22Rv1 (cell line): ENCODE measurements around the gene WDR75.
A peak's percentile ranks its signal among the peaks of the same experiment; 100 is the strongest.

Experiments used
- H3K27ac ChIP-seq: fragments of 450-650 bp; 2 replicates; pipeline ENCODE4 v1.5.1; 2017
- CTCF ChIP-seq: fragments of 450-650 bp; IDR thresholded peaks from 2 replicates; pipeline ENCODE4 v1.5.1; 2017; ENCODE audit warnings: mild to moderate bottlenecking
- ZFX ChIP-seq: fragments of 450-650 bp; IDR thresholded peaks from 2 replicates; pipeline ENCODE4 v1.6.1; 2017; ENCODE audit warnings: antibody characterized with exemption, borderline replicate concordance

The WDR75 gene

GRCh38 chr2:189408294-189408693 lies 33.0 kb upstream of the WDR75 start:
- TF ChIP-seq CTCF (no peak), ZFX (no peak)
- H3K27ac ChIP-seq: no peak overlapping the region

GRCh38 chr2:189409131-189409530 lies 32.1 kb upstream of the WDR75 start:
- TF ChIP-seq ZFX (no peak), CTCF (no peak)
- H3K27ac ChIP-seq: no peak overlapping the region

GRCh38 chr2:189409647-189410046 lies 31.6 kb upstream of the WDR75 start:
- H3K27ac ChIP-seq: no peak overlapping the region
- no peak for TF ChIP-seq CTCF
- TF ChIP-seq ZFX: no peak

GRCh38 chr2:189411860-189412259 lies 29.4 kb upstream of the WDR75 start:
- TF ChIP-seq CTCF (no peak), ZFX (no peak)
- peak overlapping the region; percentile 55 for H3K27ac ChIP-seq

GRCh38 chr2:189412330-189412953 lies 28.8 kb upstream of the WDR75 start:
- TF ChIP-seq ZFX: no peak
- peak; percentile 82 for TF ChIP-seq CTCF
- peak overlapping the region; percentile 55 for H3K27ac ChIP-seq

GRCh38 chr2:189413249-189413648 lies 28.0 kb upstream of the WDR75 start:
- TF ChIP-seq CTCF (no peak), ZFX (no peak)
- H3K27ac ChIP-seq: no peak overlapping the region

- TF ChIP-seq ZFX (no peak), CTCF (no peak)
- H3K27ac ChIP-seq: no peak overlapping the region
These were observed 19.6 kb upstream of the WDR75 start for GRCh38 chr2:189421644-189422043.
